HPDE6-E6E7 (cell line): ENCODE measurements around the gene IFITM10.

ENCODE experiments used
- DNase-seq: peaks from one replicate; pipeline ENCODE4 v3.0.0; 2011; ENCODE audit warnings: missing footprints; ENCODE audit errors: extremely low spot score

The IFITM10 gene

GRCh38 chr11:1717745-1718144 is 32.6 kb downstream of the IFITM10 start:
- no peak for DNase-seq

GRCh38 chr11:1714908-1715885 is 35.2 kb downstream of the IFITM10 start:
- no peak for DNase-seq

- no peak for DNase-seq
Observed at GRCh38 chr11:1708716-1709115, 41.7 kb downstream of the IFITM10 start.

- DNase-seq: no peak
Observed at GRCh38 chr11:1707751-1708150, 42.6 kb downstream of the IFITM10 start.

GRCh38 chr11:1706634-1707400 is 43.6 kb downstream of the IFITM10 start:
- no peak for DNase-seq

- no peak for DNase-seq
Observed at GRCh38 chr11:1705126-1706052, 45.0 kb downstream of the IFITM10 start.

- no peak for DNase-seq
Observed at GRCh38 chr11:1703146-1703545, 47.2 kb downstream of the IFITM10 start.

GRCh38 chr11:1702506-1702905 is 47.9 kb downstream of the IFITM10 start:
- DNase-seq: no peak

GRCh38 chr11:1701091-1701807 is 49.1 kb downstream of the IFITM10 start:
- no peak for DNase-seq

- DNase-seq: no peak
Observed at GRCh38 chr11:1699771-1700170, 50.6 kb downstream of the IFITM10 start.

- DNase-seq: no peak
Observed at GRCh38 chr11:1696608-1697570, 53.5 kb downstream of the IFITM10 start, which contains the start of gene KRTAP5-6. Gene KRTAP5-6, plus strand, starts transcription at chr11:1697195. Its CDS starts 51 bp downstream, at chr11:1697246.

GRCh38 chr11:1695548-1696108 is 54.8 kb downstream of the IFITM10 start:
- no peak for DNase-seq

GRCh38 chr11:1694846-1695547 is 55.4 kb downstream of the IFITM10 start:
- DNase-seq: no peak

GRCh38 chr11:1694064-1694845 is 56.1 kb downstream of the IFITM10 start:
- DNase-seq: peak; percentile 74

- DNase-seq: peak; percentile 79
Observed at GRCh38 chr11:1693327-1694063, 56.9 kb downstream of the IFITM10 start.

- no peak for DNase-seq
Observed at GRCh38 chr11:1692708-1693326, 57.6 kb downstream of the IFITM10 start.
